ENCODE measurements around the gene MAP7.

- TF ChIP-seq CTCF (IDR thresholded peaks at IDR 0.05): no peak
- TF ChIP-seq CBX8 (IDR thresholded peaks at IDR 0.05): no peak
- TF ChIP-seq HDAC2 (IDR thresholded peaks at IDR 0.05): no peak
- TF ChIP-seq KDM1A (IDR thresholded peaks at IDR 0.05; ENCODE audit: low read depth): no peak
- TF ChIP-seq EP300 (IDR thresholded peaks at IDR 0.05): no peak
- TF ChIP-seq MAFK (IDR thresholded peaks at IDR 0.05; ENCODE audit: partially characterized antibody): no peak
- no peak for TF ChIP-seq RAD21 (conservative IDR thresholded peaks at IDR 0.05 in 1 of 2, IDR thresholded peaks at IDR 0.05 in 1 of 2)
- TF ChIP-seq MAX (IDR thresholded peaks at IDR 0.05): no peak
Observed at GRCh38 chr6:136547871-136548270, 2.4 kb downstream of the MAP7 start.
